Endodermal cell (in vitro differentiated cells): ENCODE measurements around the gene OMP. TPM values are rescaled to one million over a fixed set of nuclear protein-coding genes. Genes with fewer than 3 reads are reported as not detected.

Experiments used
- DNase-seq: peaks from one replicate; pipeline ENCODE4 v3.0.0-alpha.2; 2017
- H3K27ac ChIP-seq: 2 replicates; pipeline ENCODE4 v1.5.1; 2013; ENCODE audit warnings: mild to moderate bottlenecking, low read depth, low read length, moderate library complexity
- H3K27me3 ChIP-seq: 2 replicates; pipeline ENCODE4 v1.6.1; 2013; ENCODE audit warnings: mild to moderate bottlenecking, low read length, moderate library complexity; ENCODE audit not compliant: insufficient read depth, control insufficient read depth, poor library complexity, severe bottlenecking
- H3K36me3 ChIP-seq: 2 replicates; pipeline ENCODE4 v1.7.0; 2013; ENCODE audit warnings: mild to moderate bottlenecking, low read length, moderate library complexity; ENCODE audit not compliant: control insufficient read depth, insufficient read depth
- H3K4me1 ChIP-seq: one replicate; pipeline ENCODE4 v1.7.0; 2013; ENCODE audit warnings: low read length; ENCODE audit not compliant: control insufficient read depth, insufficient read depth
- H3K4me3 ChIP-seq: 2 replicates; pipeline ENCODE4 v1.5.1; 2013; ENCODE audit warnings: mild to moderate bottlenecking, low read length, moderate library complexity
- H3K9ac ChIP-seq: 2 replicates; pipeline ENCODE4 v1.6.1; 2013; ENCODE audit warnings: mild to moderate bottlenecking, low read length, moderate library complexity; ENCODE audit not compliant: poor library complexity, severe bottlenecking; ENCODE audit errors: extremely low read depth
- H3K9me3 ChIP-seq: 2 replicates; pipeline ENCODE4 v1.6.1; 2013; ENCODE audit warnings: mild to moderate bottlenecking, low read length, moderate library complexity; ENCODE audit not compliant: control insufficient read depth
- H3K27ac Mint-ChIP-seq: 2 replicates; pipeline ENCODE4 v1.8.0; 2020; ENCODE audit warnings: mixed read lengths
- H3K27me3 Mint-ChIP-seq: 2 replicates; pipeline ENCODE4 v1.8.0; 2021; ENCODE audit warnings: mild to moderate bottlenecking, mixed read lengths; ENCODE audit not compliant: insufficient read depth
- H3K36me3 Mint-ChIP-seq: 2 replicates; pipeline ENCODE4 v1.8.0; 2020; ENCODE audit warnings: low read depth, mixed read lengths
- H3K4me1 Mint-ChIP-seq: 2 replicates; pipeline ENCODE4 v1.8.0; 2020; ENCODE audit warnings: mixed read lengths
- H3K4me3 Mint-ChIP-seq: 2 replicates; pipeline ENCODE4 v1.8.0; 2020; ENCODE audit warnings: mild to moderate bottlenecking, moderate library complexity, mixed read lengths
- H3K9me3 Mint-ChIP-seq: 2 replicates; pipeline ENCODE4 v1.8.0; 2020; ENCODE audit warnings: mild to moderate bottlenecking, mixed read lengths
- CTCF ChIP-seq: fragments of 200-600 bp; sonication (generic); conservative IDR thresholded peaks from 2 replicates; pipeline ENCODE4 v1.5.0; 2021; ENCODE audit warnings: antibody characterized with exemption, mild to moderate bottlenecking
- WGBS, 2 experiments: methylation state at CpG; one replicate each; pipeline versions ENCODE4 v1.1.5 to v1.1.7; 2013; ENCODE audit warnings: missing lambda C conversion rate in 2 of 2, mixed read lengths in 1 of 2; ENCODE audit not compliant: insufficient coverage in 1 of 2, insufficient read length in 1 of 2; 5-methylcytosine and 5-hydroxymethylcytosine counted together
- total RNA-seq, 2 donors: library from RNA; stranded (reverse); fragmentation: NEBNext Ultra II Directional in 1 of 2; extraction: Animal tissue kit (Norgen Biotek cat#: 25700) in 1 of 2; gene quantifications; 2 replicates in 1 of 2; 3 replicates in 1 of 2; pipeline ENCODE4 v1.2.1, GENCODE V29; 2021

OMP gene
- total RNA-seq, 2 donors from 2014 or later, result 1.6 to 1.7 TPM

DNA sequence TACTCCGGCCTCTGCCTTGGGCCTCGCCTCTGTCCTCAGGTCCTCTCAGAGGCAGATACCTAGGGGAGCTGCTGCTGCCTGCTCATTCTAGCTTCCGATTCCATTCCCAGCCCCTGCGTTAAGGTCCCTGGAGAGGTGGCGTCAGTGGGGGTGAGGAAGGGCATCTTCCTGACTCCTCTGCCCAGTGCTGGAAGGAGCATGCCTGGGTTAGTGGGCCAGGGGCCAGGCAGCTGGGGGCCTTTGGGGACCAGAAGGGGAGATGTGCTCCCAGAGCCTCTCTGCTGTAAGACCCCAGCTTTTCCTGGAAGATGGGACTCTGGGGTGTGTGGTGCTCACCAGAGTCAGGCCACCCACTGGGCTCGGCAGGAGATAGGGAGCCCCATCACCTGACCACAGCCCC, 21.8 kb downstream of the OMP start:
- WGBS, 2 experiments, result 94 to 100% methylated on average over 5 to 6 of the region's 6 CpGs

GRCh38 chr11:77125191-77125590, 22.6 kb downstream of the OMP start:
- H3K9me3 Mint-ChIP-seq, result no peaks in the 10 kb centered on the region
- Histone ChIP-seq H3K9ac (no peak overlapping the region), H3K27me3 (no peaks in the 10 kb centered on the region), H3K27ac (no peak overlapping the region), H3K4me3 (no peak overlapping the region), H3K36me3 (no peaks in the 10 kb centered on the region), H3K9me3 (no peaks in the 10 kb centered on the region), H3K4me1 (no peaks in the 10 kb centered on the region)
- peaks cover 7% of the 10 kb centered on the region for H3K36me3 Mint-ChIP-seq
- peaks cover 9% of the 10 kb centered on the region for H3K4me1 Mint-ChIP-seq
- peaks cover 6% of the 10 kb centered on the region for H3K27me3 Mint-ChIP-seq
- H3K27ac Mint-ChIP-seq, result no peak overlapping the region
- DNase-seq, result no peak
- H3K4me3 Mint-ChIP-seq, result no peak overlapping the region
- 94 to 95% methylated on average over 4 to 6 of the region's 6 CpGs for WGBS, 2 experiments
- no peak for TF ChIP-seq CTCF

More for the DNA sequence above, 21.8 kb downstream of the OMP start:
- no peaks in the 10 kb centered on the region for H3K9me3 ChIP-seq
- no peaks in the 10 kb centered on the region for H3K27me3 ChIP-seq
- H3K36me3 ChIP-seq, result no peaks in the 10 kb centered on the region
- H3K9me3 Mint-ChIP-seq, result no peaks in the 10 kb centered on the region
- no peak for TF ChIP-seq CTCF
- peaks cover 7% of the 10 kb centered on the region for H3K36me3 Mint-ChIP-seq
- H3K27ac ChIP-seq, result no peak overlapping the region
- no peak for DNase-seq
- H3K4me1 Mint-ChIP-seq, result peaks cover 9% of the 10 kb centered on the region
- H3K4me3 Mint-ChIP-seq, result no peak overlapping the region
- H3K27ac Mint-ChIP-seq, result peak overlapping the region; percentile 31
- H3K27me3 Mint-ChIP-seq, result peaks cover 6% of the 10 kb centered on the region
- no peak overlapping the region for H3K9ac ChIP-seq
- H3K4me1 ChIP-seq, result no peaks in the 10 kb centered on the region
- no peak overlapping the region for H3K4me3 ChIP-seq

- peaks cover 9% of the 10 kb centered on the region for H3K4me1 Mint-ChIP-seq
- no peaks in the 10 kb centered on the region for H3K9me3 ChIP-seq
- H3K9ac ChIP-seq, result no peak overlapping the region
- DNase-seq, result no peak
- no peak overlapping the region for H3K27ac ChIP-seq
- H3K27ac Mint-ChIP-seq, result no peak overlapping the region
- peaks cover 7% of the 10 kb centered on the region for H3K36me3 Mint-ChIP-seq
- no peak overlapping the region for H3K4me3 Mint-ChIP-seq
- 88 to 90% methylated on average over 4 of the region's 4 CpGs for WGBS, 2 experiments
- no peaks in the 10 kb centered on the region for H3K36me3 ChIP-seq
- H3K4me3 ChIP-seq, result no peak overlapping the region
- no peak for TF ChIP-seq CTCF
- H3K4me1 ChIP-seq, result no peaks in the 10 kb centered on the region
- H3K27me3 Mint-ChIP-seq, result peaks cover 6% of the 10 kb centered on the region
- no peaks in the 10 kb centered on the region for H3K27me3 ChIP-seq
- no peaks in the 10 kb centered on the region for H3K9me3 Mint-ChIP-seq
Measured at GRCh38 chr11:77125695-77126094, 23.1 kb downstream of the OMP start.
